ENCODE results near the gene FDX2.
"Not testable (repeated sequence)": the region's sequence is repeated elsewhere in the genome, so short reads cannot be mapped to it uniquely, and the experiment has no call there.

The FDX2 gene

GRCh38 chr19:10315335-10316214 is at the start of gene FDX2:
Gene FDX2, minus strand, starts transcription at chr19:10316015. Its CDS starts 19 bp downstream, at chr19:10315996.
- DNase-seq (ENCODE audit: low read depth), result peak; percentile 88

GRCh38 chr19:10365518-10365917 is 49.7 kb upstream of the FDX2 start:
- no peak for DNase-seq (ENCODE audit: low read depth)

- no peak for DNase-seq (ENCODE audit: low read depth)
These were observed 48.8 kb upstream of the FDX2 start for GRCh38 chr19:10364644-10365043.

GRCh38 chr19:10363789-10364281 is 48.0 kb upstream of the FDX2 start:
- DNase-seq (ENCODE audit: low read depth), result no peak

GRCh38 chr19:10362259-10362658 is 46.4 kb upstream of the FDX2 start:
- DNase-seq (ENCODE audit: low read depth), result no peak

GRCh38 chr19:10361569-10362011 is 45.8 kb upstream of the FDX2 start:
- DNase-seq (ENCODE audit: low read depth), result no peak

- DNase-seq (ENCODE audit: low read depth), result no peak
These were observed 40.6 kb upstream of the FDX2 start for GRCh38 chr19:10356431-10356830.

GRCh38 chr19:10353793-10354391 is 38.1 kb upstream of the FDX2 start:
- DNase-seq (ENCODE audit: low read depth), result no peak

GRCh38 chr19:10352764-10353671 is 37.2 kb upstream of the FDX2 start:
- no peak for DNase-seq (ENCODE audit: low read depth)

GRCh38 chr19:10346509-10346908 is 30.7 kb upstream of the FDX2 start:
- no peak for DNase-seq (ENCODE audit: low read depth)

GRCh38 chr19:10344780-10345179 is 29.0 kb upstream of the FDX2 start:
- DNase-seq (ENCODE audit: low read depth), result no peak

- DNase-seq (ENCODE audit: low read depth), result no peak
These were observed 27.7 kb upstream of the FDX2 start for GRCh38 chr19:10343495-10343894.

- no peak for DNase-seq (ENCODE audit: low read depth)
These were observed 24.2 kb upstream of the FDX2 start for GRCh38 chr19:10339977-10340376.

GRCh38 chr19:10339380-10339960 is 23.7 kb upstream of the FDX2 start, which contains the start of gene ICAM3:
Gene ICAM3, minus strand, starts transcription at chr19:10339624. Its CDS starts 10 bp downstream, at chr19:10339614.
- peak; percentile 47 for DNase-seq (ENCODE audit: low read depth)

- no peak for DNase-seq (ENCODE audit: low read depth)
These were observed 23.1 kb upstream of the FDX2 start for GRCh38 chr19:10338940-10339339.

GRCh38 chr19:10336725-10337124 is 20.9 kb upstream of the FDX2 start:
- DNase-seq (ENCODE audit: low read depth), result not testable (repeated sequence)

- no peak for DNase-seq (ENCODE audit: low read depth)
These were observed 19.7 kb upstream of the FDX2 start for GRCh38 chr19:10335352-10335985.

GRCh38 chr19:10334588-10335351 is 19.0 kb upstream of the FDX2 start:
- no peak for DNase-seq (ENCODE audit: low read depth)

GRCh38 chr19:10333758-10334587 is 18.2 kb upstream of the FDX2 start:
- no peak for DNase-seq (ENCODE audit: low read depth)
